Uterus (tissue), 4 donors: ENCODE results near the gene EYS. TPM values are rescaled to one million over a fixed set of nuclear protein-coding genes. Genes with fewer than 3 reads are reported as not detected.

Experiments
- DNase-seq, 2 donors: peaks; one replicate each; pipeline ENCODE4 v3.0.0-alpha.2; 2019 to 2020
- H3K27ac ChIP-seq, 2 donors: fragments of 200-600 bp; sonication (generic); 1 replicate in 1 of 2; 2 replicates in 1 of 2; pipeline ENCODE4 v1.5.1; 2016 to 2018
- H3K27me3 ChIP-seq, 2 donors: fragments of 200-600 bp; sonication (generic); one replicate each; pipeline ENCODE4 v1.5.1; 2018 to 2019; ENCODE audit warnings: control low read depth in 1 of 2
- H3K36me3 ChIP-seq, 2 donors: fragments of 200-600 bp; sonication (generic); one replicate each; pipeline ENCODE4 v1.5.1; 2019; ENCODE audit warnings: control low read depth in 1 of 2
- H3K4me1 ChIP-seq, 2 donors: fragments of 200-600 bp; sonication (generic); one replicate each; pipeline ENCODE4 v1.5.1; 2018 to 2019; ENCODE audit warnings: control low read depth in 1 of 2
- H3K4me3 ChIP-seq, 2 donors: fragments of 200-600 bp; sonication (generic); 1 replicate in 1 of 2; 2 replicates in 1 of 2; pipeline ENCODE4 v1.5.1; 2018 to 2019; ENCODE audit warnings: mild to moderate bottlenecking in 1 of 2
- H3K9me3 ChIP-seq, 2 donors: fragments of 200-600 bp; sonication (generic); one replicate each; pipeline ENCODE4 v1.5.1; 2019; ENCODE audit warnings: control low read depth in 1 of 2
- POLR2A ChIP-seq, 2 donors: fragments of 450-650 bp; IDR thresholded peaks; one replicate each; pipeline ENCODE4 v1.6.1; 2016; ENCODE audit warnings: antibody characterized with exemption in 2 of 2, mild to moderate bottlenecking in 1 of 2, moderate library complexity in 1 of 2
- intact Hi-C: fragments of 100-400 bp; cut with DNase I; formaldehyde crosslinking; loops from one replicate; pipeline ENCODE4 v1.15.1; 2023; ENCODE audit warnings: low total_unique reads
- total RNA-seq, 4 donors: library from RNA; depleted of rRNA in 3 of 4; stranded (reverse); fragments of >200 nt in 3 of 4; gene quantifications; one replicate each; pipeline versions ENCODE4 v1.1.0 to v1.2.4, GENCODE V29; 2014 to 2023
- TF ChIP-seq, protein P1 (sequence below), 4 experiments: fragments of 200-600 bp in 2 of 4; fragments of 450-650 bp in 2 of 4; sonication (generic) in 2 of 4; IDR thresholded peaks; one replicate each; pipeline ENCODE4 v1.5.1; 2016 to 2019; ENCODE audit warnings: antibody characterized with exemption in 4 of 4, mild to moderate bottlenecking in 2 of 4, moderate library complexity in 1 of 4
- donor health status: DM: yes; HTN: yes; CAD: no.

The EYS gene
- total RNA-seq, 4 donors from 2014 or later = 1.3 TPM; not detected in 3

DNA sequence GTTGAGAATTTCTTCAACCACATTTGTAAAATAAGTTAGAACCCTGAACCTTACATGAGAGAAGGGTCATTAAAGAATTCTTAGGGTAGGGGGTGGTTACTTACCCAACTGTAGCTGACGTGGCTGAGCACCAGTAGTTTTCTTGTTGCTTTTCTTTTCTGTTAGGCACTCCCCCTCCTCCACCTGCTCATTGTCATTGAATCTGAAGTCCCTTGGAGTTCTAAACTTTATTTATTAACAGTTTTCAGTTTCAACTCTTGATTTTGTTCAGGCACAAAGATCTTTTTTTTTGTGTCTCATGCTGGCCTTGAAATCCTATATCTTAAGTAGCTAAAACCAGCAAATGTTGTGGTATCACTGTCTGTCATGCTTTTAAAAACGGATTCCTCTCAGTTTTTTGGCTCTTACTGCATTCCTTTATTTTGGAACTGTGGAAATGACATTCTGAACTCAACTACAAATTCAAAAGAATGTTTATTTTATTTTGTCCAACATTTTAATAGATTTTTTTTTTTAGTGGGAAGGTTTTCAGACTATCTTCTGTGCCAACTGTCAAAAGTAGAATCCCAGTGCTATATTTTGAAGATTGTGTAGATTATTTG lies 1606.2 kb downstream of the EYS start:
- Histone ChIP-seq H3K36me3 (no peaks in the 10 kb centered on the region), H3K27me3 (no peaks in the 10 kb centered on the region), H3K4me3 (no peak overlapping the region), H3K27ac (no peak overlapping the region), H3K9me3 (no peaks in the 10 kb centered on the region), H3K4me1 (no peaks in the 10 kb centered on the region)
- intact Hi-C loops = no loop called here
- TF ChIP-seq, protein P1, sequence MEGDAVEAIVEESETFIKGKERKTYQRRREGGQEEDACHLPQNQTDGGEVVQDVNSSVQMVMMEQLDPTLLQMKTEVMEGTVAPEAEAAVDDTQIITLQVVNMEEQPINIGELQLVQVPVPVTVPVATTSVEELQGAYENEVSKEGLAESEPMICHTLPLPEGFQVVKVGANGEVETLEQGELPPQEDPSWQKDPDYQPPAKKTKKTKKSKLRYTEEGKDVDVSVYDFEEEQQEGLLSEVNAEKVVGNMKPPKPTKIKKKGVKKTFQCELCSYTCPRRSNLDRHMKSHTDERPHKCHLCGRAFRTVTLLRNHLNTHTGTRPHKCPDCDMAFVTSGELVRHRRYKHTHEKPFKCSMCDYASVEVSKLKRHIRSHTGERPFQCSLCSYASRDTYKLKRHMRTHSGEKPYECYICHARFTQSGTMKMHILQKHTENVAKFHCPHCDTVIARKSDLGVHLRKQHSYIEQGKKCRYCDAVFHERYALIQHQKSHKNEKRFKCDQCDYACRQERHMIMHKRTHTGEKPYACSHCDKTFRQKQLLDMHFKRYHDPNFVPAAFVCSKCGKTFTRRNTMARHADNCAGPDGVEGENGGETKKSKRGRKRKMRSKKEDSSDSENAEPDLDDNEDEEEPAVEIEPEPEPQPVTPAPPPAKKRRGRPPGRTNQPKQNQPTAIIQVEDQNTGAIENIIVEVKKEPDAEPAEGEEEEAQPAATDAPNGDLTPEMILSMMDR (IDR thresholded peaks at IDR 0.05) = no peak
- no peak for TF ChIP-seq POLR2A (IDR thresholded peaks at IDR 0.05)
- no peak for DNase-seq

DNA sequence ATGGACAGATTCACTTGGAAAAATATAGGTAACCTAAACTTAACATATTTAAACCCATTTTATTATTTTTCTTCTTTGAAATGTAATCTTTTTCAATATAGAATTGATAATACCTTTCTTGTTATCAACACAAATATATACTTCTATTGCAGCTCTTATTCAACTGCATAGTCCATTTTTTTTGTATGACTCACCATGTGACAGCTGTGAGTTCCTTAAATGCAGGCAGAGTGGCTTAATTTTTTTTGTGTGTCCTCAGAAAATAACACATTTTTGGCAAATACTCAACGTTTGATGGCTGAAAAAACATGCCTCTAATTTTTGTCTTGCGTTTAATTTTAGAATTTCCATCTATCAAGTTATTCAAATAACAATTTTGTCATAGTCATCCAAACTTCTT lies 1616.7 kb downstream of the EYS start:
- Histone ChIP-seq H3K4me1 (no peaks in the 10 kb centered on the region), H3K4me3 (no peak overlapping the region), H3K27me3 (no peaks in the 10 kb centered on the region), H3K36me3 (no peaks in the 10 kb centered on the region), H3K27ac (no peak overlapping the region), H3K9me3 (no peaks in the 10 kb centered on the region)
- TF ChIP-seq POLR2A (IDR thresholded peaks at IDR 0.05) = no peak
- TF ChIP-seq, protein P1 (IDR thresholded peaks at IDR 0.05) = no peak
- intact Hi-C loops = no loop called here
- no peak for DNase-seq

- H3K4me3 ChIP-seq = no peak overlapping the region
- intact Hi-C loops = no loop called here
- DNase-seq = no peak
- H3K9me3 ChIP-seq = no peaks in the 10 kb centered on the region
- H3K4me1 ChIP-seq = no peaks in the 10 kb centered on the region
- no peaks in the 10 kb centered on the region for H3K36me3 ChIP-seq
- TF ChIP-seq, protein P1 (IDR thresholded peaks at IDR 0.05) = no peak
- no peak for TF ChIP-seq POLR2A (IDR thresholded peaks at IDR 0.05)
- no peaks in the 10 kb centered on the region for H3K27me3 ChIP-seq
- H3K27ac ChIP-seq = no peak overlapping the region
Measured at GRCh38 chr6:64085126-64085525, 1621.9 kb downstream of the EYS start.

DNA sequence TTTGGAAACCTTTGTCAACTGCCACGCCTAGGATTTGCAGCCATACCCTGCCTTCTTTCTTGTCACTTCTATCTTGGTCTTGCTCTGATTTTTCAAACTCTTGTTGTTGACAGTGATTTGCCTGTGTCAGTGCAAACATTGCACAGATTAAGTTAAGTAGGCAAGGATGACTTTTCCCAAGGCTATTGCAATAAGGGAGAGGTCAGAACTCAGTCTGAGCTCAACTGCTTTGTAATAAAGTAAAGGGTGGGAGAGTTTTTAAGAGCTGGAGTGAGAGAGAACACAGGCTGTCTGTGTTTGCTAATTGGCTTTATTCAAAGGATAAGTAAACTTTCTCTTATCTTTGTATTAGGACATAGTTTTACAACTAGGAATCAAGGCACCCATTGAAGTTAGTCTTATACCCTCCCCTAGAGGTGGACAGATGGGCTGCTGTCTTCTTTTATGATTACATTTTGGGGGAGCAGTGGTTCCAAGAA lies 1622.8 kb downstream of the EYS start:
- TF ChIP-seq POLR2A (IDR thresholded peaks at IDR 0.05) = no peak
- TF ChIP-seq, protein P1 (IDR thresholded peaks at IDR 0.05) = no peak
- no peaks in the 10 kb centered on the region for H3K27me3 ChIP-seq
- H3K4me1 ChIP-seq = no peaks in the 10 kb centered on the region
- H3K36me3 ChIP-seq = no peaks in the 10 kb centered on the region
- no peak overlapping the region for H3K4me3 ChIP-seq
- peak overlapping the region in 1 of 2 donors; percentile 8 for H3K27ac ChIP-seq
- intact Hi-C loops = no loop called here
- no peak for DNase-seq
- no peaks in the 10 kb centered on the region for H3K9me3 ChIP-seq

- H3K4me1 ChIP-seq = no peaks in the 10 kb centered on the region
- TF ChIP-seq, protein P1 (IDR thresholded peaks at IDR 0.05) = no peak
- TF ChIP-seq POLR2A (IDR thresholded peaks at IDR 0.05) = no peak
- peak overlapping the region; percentile 8 to 30 for H3K27ac ChIP-seq
- no peak for DNase-seq
- no peaks in the 10 kb centered on the region for H3K36me3 ChIP-seq
- H3K27me3 ChIP-seq = no peaks in the 10 kb centered on the region
- H3K4me3 ChIP-seq = no peak overlapping the region
- no peaks in the 10 kb centered on the region for H3K9me3 ChIP-seq
- intact Hi-C loops = no loop called here
Measured at GRCh38 chr6:64083261-64083660, 1623.8 kb downstream of the EYS start.
